ENCODE data around the gene SIM2. TPM values are rescaled to one million over a fixed set of nuclear protein-coding genes. Genes with fewer than 3 reads are reported as not detected.
A peak's percentile ranks its signal among the peaks of the same experiment; 100 is the strongest.
"Not testable (repeated sequence)": the region's sequence is repeated elsewhere in the genome, so short reads cannot be mapped to it uniquely, and the experiment has no call there.

SIM2 gene, protein sequence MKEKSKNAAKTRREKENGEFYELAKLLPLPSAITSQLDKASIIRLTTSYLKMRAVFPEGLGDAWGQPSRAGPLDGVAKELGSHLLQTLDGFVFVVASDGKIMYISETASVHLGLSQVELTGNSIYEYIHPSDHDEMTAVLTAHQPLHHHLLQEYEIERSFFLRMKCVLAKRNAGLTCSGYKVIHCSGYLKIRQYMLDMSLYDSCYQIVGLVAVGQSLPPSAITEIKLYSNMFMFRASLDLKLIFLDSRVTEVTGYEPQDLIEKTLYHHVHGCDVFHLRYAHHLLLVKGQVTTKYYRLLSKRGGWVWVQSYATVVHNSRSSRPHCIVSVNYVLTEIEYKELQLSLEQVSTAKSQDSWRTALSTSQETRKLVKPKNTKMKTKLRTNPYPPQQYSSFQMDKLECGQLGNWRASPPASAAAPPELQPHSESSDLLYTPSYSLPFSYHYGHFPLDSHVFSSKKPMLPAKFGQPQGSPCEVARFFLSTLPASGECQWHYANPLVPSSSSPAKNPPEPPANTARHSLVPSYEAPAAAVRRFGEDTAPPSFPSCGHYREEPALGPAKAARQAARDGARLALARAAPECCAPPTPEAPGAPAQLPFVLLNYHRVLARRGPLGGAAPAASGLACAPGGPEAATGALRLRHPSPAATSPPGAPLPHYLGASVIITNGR
- total RNA-seq (under 1 TPM in 2 of 10 donors, not detected in 8; 0.15 to 0.16 TPM), polyA plus RNA-seq (under 1 TPM in 1 of 2 donors, not detected in 1; 0.01 TPM)
- long read RNA-seq, donor 1 = 0 reads
- long read RNA-seq, donor 2 = 0 reads
- long read RNA-seq, donor 3 = 0 reads

DNA sequence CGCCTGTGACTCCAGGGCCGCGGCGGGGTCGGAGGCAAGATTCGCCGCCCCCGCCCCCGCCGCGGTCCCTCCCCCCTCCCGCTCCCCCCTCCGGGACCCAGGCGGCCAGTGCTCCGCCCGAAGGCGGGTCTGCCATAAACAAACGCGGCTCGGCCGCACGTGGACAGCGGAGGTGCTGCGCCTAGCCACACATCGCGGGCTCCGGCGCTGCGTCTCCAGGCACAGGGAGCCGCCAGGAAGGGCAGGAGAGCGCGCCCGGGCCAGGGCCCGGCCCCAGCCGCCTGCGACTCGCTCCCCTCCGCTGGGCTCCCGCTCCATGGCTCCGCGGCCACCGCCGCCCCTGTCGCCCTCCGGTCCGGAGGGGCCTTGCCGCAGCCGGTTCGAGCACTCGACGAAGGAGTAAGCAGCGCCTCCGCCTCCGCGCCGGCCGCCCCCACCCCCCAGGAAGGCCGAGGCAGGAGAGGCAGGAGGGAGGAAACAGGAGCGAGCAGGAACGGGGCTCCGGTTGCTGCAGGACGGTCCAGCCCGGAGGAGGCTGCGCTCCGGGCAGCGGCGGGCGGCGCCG lies at the start of gene SIM2:
Gene SIM2 (plus strand): TSS at position 135 of the 565 bp plus-strand sequence. CDS start 632 bp downstream, outside the sequence.
- H3K27me3 ChIP-seq = peaks cover 86 to 100% (median 100%) of the 10 kb centered on the region in 7 donors
- ATAC-seq = peak in 4 of 8 donors; percentile 23 to 41 (median 34)

DNA sequence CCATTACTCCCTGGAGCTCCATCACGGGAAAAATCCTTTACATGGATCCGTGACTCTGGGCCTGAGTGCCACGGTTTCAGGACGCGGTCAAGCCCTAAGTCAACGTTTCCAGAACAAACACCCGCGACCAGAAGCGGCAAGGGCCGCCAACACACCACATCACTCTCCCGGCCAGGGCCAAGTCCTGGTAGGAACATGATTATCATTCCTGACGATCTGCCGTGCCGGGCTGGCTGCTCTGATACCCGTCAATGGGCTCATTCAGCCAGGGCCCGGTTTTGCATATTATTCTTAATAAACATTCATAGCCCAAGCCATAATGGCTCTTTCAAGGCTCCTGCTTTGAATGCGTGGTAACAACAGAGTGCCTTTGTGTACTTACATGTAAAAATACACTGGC lies 44.6 kb upstream of the SIM2 start:
- no peak overlapping the region for H3K27ac ChIP-seq
- H3K36me3 ChIP-seq = no peaks in the 10 kb centered on the region
- WGBS, 2 donors = 83 to 85% methylated on average over 17 of the region's 17 CpGs
- no peak overlapping the region for H3K4me3 ChIP-seq
- intact Hi-C loops (cut with DNase I) = no loop called here
- H3K27me3 ChIP-seq = peaks cover 0 to 29% (median 15%) of the 10 kb centered on the region in 7 donors
- H3K9me3 ChIP-seq = no peaks in the 10 kb centered on the region
- ATAC-seq = no peak
- DNase-seq = no peak
- H3K4me1 ChIP-seq = no peaks in the 10 kb centered on the region
- TF ChIP-seq, protein P1, sequence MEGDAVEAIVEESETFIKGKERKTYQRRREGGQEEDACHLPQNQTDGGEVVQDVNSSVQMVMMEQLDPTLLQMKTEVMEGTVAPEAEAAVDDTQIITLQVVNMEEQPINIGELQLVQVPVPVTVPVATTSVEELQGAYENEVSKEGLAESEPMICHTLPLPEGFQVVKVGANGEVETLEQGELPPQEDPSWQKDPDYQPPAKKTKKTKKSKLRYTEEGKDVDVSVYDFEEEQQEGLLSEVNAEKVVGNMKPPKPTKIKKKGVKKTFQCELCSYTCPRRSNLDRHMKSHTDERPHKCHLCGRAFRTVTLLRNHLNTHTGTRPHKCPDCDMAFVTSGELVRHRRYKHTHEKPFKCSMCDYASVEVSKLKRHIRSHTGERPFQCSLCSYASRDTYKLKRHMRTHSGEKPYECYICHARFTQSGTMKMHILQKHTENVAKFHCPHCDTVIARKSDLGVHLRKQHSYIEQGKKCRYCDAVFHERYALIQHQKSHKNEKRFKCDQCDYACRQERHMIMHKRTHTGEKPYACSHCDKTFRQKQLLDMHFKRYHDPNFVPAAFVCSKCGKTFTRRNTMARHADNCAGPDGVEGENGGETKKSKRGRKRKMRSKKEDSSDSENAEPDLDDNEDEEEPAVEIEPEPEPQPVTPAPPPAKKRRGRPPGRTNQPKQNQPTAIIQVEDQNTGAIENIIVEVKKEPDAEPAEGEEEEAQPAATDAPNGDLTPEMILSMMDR (IDR thresholded peaks at IDR 0.05) = no peak

More for the DNA sequence above, at the start of gene SIM2:
- no peak for DNase-seq
- peak within 1 kb of the TSS; percentile 35 to 58 (median 50) for H3K4me3 ChIP-seq
- H3K36me3 ChIP-seq = no peaks in the 10 kb centered on the region
- H3K27ac ChIP-seq = no peak within 1 kb of the TSS
- TF ChIP-seq, protein P1 (IDR thresholded peaks at IDR 0.05) = no peak
- 0 to 1% methylated on average over 48 to 70 of the region's 70 CpGs for WGBS, 2 donors
- peaks cover 18 to 61% (median 49%) of the 10 kb centered on the region in 9 donors for H3K4me1 ChIP-seq
- H3K9me3 ChIP-seq = no peaks in the 10 kb centered on the region
- intact Hi-C loops (cut with DNase I) = no loop called here

DNA sequence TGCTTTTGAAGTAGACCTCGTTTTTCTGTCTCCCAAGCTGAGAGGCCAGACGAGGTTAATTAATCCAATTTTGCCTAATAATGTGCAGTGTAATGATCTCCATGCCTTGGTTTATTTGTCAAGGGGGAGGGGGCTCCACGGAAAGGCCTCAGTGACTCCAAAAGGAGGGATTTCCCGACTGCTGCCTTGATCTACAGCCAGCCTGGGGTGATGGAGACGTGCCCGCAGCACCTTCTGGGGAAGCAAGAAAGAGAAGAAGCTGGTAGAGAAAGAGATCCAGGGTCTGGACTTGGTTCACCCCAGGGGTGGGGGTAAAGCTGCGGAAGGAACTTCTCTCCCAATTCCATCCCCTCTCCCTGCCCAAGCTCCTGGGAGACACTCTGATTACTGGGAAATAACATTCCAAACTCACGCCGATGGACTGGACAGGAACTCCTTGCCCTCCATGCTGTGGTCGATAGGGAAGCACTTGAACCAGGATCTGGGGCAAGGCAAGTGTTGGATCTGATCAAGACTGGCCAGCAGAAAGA lies 44.1 kb upstream of the SIM2 start:
- intact Hi-C loops (cut with DNase I) = no loop called here
- Histone ChIP-seq H3K27me3 (peaks cover 0 to 34% (median 20%) of the 10 kb centered on the region in 7 donors), H3K4me1 (no peaks in the 10 kb centered on the region), H3K27ac (no peak overlapping the region), H3K36me3 (no peaks in the 10 kb centered on the region), H3K4me3 (no peak overlapping the region), H3K9me3 (no peaks in the 10 kb centered on the region)
- DNase-seq = no peak
- 79 to 83% methylated on average over 10 of the region's 10 CpGs for WGBS, 2 donors
- no peak for ATAC-seq
- TF ChIP-seq, protein P1 (IDR thresholded peaks at IDR 0.05) = no peak

DNA sequence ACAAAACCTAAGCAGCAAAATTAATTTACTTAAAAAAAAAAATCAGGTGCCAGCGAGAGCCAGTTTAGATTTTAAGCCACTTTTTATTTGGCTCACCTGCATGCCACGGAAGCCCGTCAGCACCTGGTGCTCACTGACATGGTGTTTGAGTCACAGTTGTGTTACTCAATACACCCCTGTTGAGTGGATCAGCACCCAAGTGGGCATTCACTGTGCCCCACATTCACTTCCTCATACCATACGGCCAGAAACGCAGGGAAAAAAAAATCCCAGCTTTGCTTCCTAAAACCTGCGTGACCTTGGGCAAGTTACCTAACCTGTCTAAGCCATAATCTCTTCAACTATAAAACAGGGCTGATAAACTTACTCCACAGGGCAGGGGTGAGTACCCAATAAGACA lies 42.8 kb upstream of the SIM2 start:
- ATAC-seq = no peak
- peaks cover 0 to 44% (median 29%) of the 10 kb centered on the region in 7 donors for H3K27me3 ChIP-seq

DNA sequence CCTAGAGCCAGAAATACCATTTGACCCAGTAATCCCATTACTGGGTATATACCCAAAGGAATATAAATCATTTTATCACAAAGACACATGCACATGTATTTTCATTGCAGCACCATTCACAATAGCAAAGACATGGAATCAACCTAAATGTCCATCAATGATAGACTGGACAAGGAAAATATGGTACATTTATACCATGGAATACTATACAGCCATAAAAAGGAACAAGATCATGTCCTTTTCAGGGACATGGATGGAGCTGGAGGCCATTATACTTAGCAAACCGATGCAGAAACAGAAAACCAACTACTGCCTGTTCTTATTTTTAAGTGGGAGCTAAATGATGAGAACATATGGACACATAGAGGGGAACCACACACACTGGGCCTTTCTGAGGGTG lies 41.6 kb upstream of the SIM2 start:
- H3K9me3 ChIP-seq; H3K4me3 ChIP-seq; H3K36me3 ChIP-seq; intact Hi-C loops (cut with DNase I); H3K4me1 ChIP-seq; DNase-seq; ATAC-seq; H3K27ac ChIP-seq: not testable (repeated sequence)
- WGBS, 2 donors = 55 to 67% methylated on average over 1 of the region's 1 CpG
- peaks cover 0 to 53% (median 37%) of the 10 kb centered on the region in 7 donors for H3K27me3 ChIP-seq

More for the DNA sequence above, 42.8 kb upstream of the SIM2 start:
- DNase-seq = no peak
- WGBS, 2 donors = 82 to 92% methylated on average over 6 of the region's 6 CpGs
- no peak overlapping the region for H3K27ac ChIP-seq
- H3K36me3 ChIP-seq = no peaks in the 10 kb centered on the region
- H3K9me3 ChIP-seq = no peaks in the 10 kb centered on the region
- intact Hi-C loops (cut with DNase I) = no loop called here
- TF ChIP-seq, protein P1 (IDR thresholded peaks at IDR 0.05) = no peak
- no peaks in the 10 kb centered on the region for H3K4me1 ChIP-seq
- no peak overlapping the region for H3K4me3 ChIP-seq

Data from heart right ventricle (tissue), 16 donors.